Measurements from ENCODE around the gene MINDY3. TPM values are rescaled to one million over a fixed set of nuclear protein-coding genes. Genes with fewer than 3 reads are reported as not detected.
A peak's percentile ranks its signal among the peaks of the same experiment; 100 is the strongest.

Gene MINDY3
- polyA plus RNA-seq, 4 donors: 42.6 to 57.4 (median 46.7) TPM

DNA sequence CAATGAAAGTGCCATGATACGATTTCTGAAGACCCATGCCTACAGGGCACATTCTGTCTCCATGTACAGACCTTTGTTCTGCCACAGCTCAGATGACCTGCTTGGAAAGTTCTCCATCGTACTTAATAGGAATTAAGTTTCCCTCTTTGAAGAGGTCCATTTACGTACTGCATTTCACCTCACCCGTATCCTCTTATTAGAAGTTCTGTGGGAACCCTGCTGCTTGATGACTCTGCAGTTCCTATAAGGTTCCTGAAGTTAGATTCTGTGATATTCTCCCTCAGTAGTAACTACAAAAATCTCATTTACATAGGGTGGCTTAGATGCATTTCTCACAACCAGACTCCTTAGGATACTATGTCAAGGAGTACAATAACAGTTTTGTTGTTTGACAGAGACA is 50.9 kb downstream of the MINDY3 start:
- DNase-seq (ENCODE audit: low read depth in 4 of 4, low spot score in 3 of 4): no peak

DNA sequence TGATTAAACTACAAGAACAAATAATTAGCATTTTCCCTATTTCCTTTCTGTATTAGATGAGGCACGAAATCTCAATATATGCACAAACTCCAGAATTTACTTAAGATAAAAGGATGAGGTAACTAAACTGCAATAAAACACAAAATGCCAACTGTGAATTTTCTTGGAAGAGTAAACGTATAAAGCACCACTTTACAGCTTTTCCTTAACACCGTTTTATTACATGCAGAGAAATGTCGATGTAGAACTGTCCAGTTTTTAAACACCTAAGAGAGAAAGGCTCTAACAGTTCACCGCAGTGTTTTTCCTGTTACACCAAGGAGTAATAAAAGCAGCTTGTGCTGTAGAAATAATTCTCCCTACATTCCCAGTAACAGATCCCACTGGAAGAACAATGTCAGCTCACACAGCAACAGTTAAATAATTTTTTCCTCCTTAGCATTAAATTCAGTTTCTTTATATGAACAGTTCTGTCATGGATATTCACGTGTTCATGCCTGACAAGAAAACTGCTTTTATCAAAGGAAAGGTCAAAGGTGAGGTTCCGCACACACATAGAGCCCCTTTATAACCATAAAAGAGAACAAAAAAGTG is 52.0 kb downstream of the MINDY3 start:
- no peak for DNase-seq (ENCODE audit: low read depth in 4 of 4, low spot score in 3 of 4)

DNA sequence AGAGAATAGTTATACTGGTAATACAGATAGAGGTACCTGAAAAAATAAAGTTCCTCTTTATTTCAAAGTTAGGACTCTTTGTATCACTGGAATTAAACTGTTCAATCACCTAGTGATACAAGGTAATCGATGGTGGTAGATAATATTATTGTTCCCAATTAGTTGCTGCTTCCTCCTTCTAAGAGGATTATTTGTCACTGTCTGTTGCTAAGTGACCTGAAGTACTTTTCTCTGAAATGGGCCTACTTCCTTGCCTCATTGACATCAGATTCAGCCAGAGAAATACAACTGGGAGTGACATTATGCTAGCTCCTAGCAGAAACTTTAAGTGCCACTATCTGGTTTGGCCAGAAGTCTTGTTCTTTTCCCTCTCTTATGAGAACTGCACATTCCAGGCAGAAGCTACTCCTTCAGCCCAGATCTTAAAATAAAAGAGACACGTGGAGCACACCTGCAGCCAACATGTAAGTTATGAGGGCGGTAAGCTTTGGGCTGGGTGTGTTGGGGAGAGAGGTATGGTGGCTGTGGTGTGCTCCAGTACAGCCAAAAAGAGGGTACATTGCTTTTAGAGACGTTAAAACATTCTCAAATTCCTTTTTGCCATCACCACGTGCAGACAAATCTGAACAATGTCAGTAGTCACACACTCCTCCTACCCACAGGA is 54.8 kb downstream of the MINDY3 start:
- no peak for DNase-seq (ENCODE audit: low read depth in 4 of 4, low spot score in 3 of 4)

DNA sequence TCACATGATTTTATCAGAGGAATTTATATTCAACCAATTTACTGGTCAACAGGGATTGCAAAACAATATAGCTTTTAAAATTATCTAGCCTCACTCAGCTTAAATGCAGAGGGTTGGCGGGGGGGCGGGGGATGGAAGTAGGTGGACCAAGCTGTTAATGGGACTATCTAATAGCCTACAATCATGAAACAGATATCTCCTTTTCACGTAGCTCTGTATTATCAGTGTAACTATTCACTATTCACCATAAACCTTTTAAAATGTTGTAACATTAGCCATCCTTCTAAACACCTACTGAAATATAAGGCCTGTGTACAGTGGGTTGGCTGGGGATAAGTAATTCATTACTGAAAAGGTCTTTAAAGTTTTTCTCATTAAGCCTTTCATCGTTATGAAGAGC is 56.2 kb downstream of the MINDY3 start:
- DNase-seq (ENCODE audit: low read depth in 4 of 4, low spot score in 3 of 4): no peak

DNA sequence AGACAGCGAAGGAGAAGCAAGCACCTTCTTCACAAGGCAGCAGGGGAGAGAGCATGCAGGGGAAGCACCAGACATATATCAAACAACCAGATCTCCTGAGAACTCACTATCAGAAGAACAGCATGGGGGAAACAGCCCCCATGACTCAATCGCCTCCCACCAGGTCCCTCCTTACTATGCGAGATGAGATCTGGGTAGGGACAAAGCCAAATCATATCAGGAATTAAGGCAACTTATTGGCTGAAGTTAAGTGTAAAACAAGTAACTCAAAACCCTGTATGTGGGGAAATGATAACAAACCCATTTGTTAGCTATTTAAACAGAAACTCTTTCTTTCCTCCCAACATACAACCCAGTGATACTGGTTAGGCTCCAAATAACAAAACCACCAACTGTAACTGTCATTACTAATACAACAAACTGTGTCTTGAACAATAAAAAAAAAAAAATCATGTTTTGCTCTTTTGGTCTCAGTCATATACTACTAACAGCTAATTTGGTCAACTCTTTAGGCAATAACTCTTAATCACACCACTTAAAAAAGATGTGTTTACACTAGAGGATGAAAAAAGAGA is 57.8 kb downstream of the MINDY3 start:
- no peak for DNase-seq (ENCODE audit: low read depth in 4 of 4, low spot score in 3 of 4)

DNA sequence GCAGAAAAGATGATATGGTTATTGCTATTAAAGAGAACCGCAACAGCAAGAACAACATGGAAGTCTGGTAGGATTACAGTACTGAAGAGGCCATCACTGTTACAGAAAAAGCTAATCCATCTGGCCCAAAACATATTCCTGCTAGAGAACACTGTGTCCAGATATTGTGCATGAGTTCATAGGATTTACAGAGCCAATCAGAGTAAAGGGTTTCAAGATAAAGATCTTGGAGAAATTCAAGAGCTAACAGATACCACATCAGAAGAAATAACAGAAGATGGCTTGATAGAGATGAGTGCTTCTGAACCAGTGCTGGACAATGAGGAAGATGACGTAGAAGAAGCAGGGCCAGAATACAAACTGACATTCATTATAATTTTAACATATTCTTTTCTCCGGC is 58.7 kb downstream of the MINDY3 start:
- no peak for DNase-seq (ENCODE audit: low read depth in 4 of 4, low spot score in 3 of 4)

DNA sequence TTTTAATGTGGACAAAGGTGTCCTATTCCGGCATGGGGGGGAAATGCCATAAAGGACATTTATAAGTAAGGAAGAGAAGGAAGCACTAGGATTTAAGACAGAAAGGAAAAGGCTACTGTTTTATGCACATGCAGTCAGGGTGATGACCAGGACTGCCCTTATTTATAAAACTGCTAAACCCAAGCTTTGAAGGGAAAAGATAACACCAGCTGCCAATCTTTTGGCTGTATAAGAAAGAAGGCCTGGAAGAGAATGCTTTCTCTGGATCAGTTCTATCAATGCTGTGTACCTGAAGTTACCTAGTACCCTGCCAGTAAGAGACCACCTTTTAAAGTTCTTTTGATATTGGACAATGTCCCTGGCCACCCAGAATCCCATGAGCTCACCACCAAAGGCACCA is 59.2 kb downstream of the MINDY3 start:
- DNase-seq (ENCODE audit: low read depth in 4 of 4, low spot score in 3 of 4): no peak

DNA sequence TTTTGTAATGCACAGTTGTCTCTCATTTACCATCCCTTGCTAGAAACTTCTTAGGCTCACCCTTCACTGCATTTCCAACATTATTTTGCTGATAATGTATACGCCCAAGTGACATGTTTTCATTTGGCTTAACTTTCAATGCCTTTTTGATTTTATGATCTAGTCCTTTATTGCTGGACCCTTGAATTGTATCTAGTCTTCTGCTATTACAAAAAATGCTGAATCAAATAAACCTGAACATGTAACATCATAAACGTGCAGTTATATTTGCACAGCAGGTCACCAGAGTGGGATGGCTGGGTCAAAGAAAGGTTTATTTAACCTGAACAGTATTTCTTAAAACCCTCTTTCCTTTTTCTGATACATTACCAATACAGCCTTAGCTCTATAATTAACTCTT is 63.0 kb downstream of the MINDY3 start:
- no peak for DNase-seq (ENCODE audit: low read depth in 4 of 4, low spot score in 3 of 4)

DNA sequence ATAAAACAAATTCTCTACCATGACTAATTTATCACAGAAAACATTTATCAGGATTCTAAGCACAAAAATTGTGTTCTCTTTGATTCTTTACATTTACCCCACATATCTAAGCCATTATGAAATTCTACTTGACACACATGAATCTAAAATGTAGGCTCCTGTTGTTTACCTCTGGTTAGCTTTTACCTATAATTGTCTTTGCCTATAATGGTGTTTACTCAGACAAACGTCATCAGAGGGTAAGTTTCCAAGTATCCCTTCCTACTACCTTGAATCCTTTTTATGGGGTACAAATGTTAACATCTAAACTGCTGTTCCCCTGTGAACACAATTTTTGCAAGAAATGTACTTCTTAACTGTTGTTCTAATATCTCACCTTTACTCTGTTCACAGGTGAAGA is 63.5 kb downstream of the MINDY3 start:
- no peak for DNase-seq (ENCODE audit: low read depth in 4 of 4, low spot score in 3 of 4)

DNA sequence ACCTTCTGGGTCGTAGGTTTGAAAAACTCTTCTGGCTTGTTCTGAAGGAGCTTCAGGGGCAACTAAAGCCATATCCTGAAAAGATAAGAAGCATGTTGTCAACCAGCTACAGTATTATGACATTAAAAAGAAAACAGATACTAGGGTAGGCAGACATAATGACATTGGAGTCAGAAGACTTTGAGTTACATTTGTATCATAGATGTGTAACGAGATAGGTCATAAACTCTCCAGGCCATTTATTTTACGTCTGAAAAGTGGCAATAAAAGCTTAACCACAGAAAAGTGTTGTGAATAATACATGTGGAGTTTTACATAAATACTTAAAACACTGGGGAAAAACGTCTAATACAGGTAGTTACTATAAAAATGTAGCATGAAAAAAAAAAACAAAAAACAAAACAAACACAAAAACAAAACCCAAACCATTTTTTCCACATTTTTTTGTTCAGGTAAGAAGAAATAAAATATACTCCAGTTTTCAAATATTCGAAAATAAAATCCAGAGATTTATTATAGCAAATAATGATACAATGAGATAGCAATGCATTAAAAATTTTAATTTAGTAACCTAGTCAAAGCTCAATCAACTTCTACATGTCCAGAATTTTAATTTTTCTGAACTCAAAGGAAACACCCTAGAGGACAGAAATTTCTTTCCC is 64.1 kb downstream of the MINDY3 start:
- no peak for DNase-seq (ENCODE audit: low read depth in 4 of 4, low spot score in 3 of 4)

DNA sequence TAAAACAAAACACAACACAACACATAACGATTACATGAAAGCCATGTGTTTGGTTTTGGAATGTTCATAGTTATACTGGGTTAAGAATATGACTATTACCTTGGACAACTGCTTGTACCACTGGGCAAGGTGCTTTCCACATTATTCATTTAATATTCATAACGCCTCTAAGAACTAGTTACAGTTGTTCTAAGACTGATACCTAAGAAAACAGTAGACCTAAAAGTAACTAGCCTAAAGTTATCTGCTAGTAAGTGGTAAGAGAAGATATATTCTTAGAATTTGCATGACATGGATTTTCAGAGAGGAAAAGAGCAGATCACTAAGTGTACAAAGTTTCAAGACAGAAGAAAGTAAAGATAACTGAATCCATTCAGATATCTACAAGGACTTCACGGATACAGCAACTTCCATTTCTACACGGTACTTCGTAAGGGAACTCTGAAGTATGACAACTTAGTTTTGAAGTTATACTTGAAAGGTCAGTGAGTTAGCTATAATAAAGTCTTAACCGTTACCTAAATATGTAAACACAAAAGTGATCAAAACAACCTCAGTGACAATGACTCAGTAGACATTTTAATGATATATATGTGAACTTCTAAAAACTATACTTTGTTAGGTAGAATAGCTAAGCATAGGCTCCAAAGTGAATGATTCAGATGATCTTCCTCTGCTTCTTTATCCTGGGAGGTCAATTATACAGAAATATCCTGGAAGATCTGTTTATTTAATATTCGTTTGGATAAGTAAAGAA is 65.1 kb downstream of the MINDY3 start:
- no peak for DNase-seq (ENCODE audit: low read depth in 4 of 4, low spot score in 3 of 4)

DNA sequence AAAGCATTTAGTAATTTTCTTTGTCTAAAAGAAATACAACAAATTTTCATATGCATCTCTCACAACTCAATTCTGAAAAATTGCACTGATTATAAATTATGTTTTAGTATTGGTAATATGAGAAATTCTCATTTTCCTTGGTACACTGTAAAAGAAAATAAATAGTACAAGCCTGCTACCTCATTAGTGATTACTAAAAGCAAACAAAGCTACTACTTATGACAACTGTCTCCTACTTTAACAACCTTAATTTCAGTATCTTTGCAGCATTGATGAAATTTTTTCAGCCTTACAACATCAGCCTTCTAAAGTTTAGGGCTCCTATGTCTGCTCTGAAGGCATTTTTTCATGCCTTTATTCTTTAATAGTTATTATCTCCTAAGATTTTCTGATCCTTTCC is 65.7 kb downstream of the MINDY3 start:
- no peak for DNase-seq (ENCODE audit: low read depth in 4 of 4, low spot score in 3 of 4)

DNA sequence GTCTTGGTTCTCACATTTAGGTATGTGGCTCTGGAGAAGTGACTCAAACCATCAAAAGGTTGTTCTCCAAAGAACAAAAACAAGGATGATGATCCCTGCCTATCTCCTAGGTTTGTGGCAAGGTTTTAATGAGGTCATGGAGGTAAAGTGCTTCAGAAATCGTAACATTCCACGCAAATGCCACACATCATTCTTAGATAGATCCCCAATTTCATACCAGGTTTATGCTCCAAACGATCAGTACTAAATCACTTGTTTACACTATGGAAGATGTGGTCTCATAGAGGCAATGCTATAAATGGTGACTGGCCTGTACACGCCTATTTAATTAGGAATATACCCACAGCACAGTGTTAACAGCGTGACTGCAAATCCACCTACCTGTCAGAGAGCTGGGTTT is 66.6 kb downstream of the MINDY3 start:
- DNase-seq (ENCODE audit: low read depth in 4 of 4, low spot score in 3 of 4): no peak

DNA sequence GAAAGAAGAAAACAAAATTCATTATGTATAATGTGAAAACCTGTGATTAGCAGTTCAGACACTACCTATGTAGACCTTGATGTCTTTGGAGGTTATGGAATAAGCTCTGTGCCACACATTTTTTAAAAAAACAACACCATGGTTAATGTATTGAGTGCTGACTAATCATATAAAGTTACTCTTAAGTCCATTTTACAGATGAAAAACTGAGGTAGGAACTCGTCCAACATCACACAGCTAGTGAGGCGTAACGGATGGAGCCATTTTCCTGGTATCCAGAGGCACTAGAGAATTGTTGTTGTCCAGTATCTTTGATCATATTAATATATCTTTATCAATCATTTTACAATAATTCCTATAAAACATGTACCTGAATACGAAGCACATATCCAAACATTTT is 67.5 kb downstream of the MINDY3 start:
- DNase-seq (ENCODE audit: low read depth in 4 of 4, low spot score in 3 of 4): no peak

DNA sequence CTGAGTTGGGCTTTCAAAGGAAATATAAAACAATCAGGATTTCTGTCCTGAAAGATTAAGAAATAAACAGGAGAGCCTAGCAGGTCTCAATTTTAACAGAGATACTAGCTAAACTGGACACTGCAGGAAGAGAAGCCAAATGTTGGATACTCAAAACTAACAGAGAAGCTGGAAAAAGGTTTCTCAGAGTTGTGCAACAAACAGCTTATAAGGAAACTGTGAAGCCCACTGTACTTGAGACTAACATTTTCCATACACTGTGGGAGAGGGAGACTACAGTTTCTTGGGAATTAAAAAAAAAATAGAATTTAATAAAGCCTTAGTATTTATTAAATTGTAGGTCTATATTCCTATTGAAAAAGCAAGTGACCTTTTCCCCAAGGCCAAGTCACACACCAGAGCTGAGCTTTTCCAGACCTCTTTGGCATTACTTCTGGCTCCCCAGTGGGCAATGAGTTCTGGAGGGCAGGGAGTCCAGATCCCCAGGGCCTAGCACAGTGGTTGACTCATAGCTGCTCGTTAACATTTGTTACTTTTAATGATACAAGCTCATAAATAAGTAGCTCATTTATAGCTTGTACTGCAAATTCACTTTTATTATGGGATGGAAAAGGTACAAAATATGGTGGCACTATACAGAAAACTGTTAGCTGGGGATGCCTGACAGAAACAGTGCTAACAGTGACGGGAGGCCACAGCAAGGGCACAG is 68.3 kb downstream of the MINDY3 start:
- DNase-seq (ENCODE audit: low read depth in 4 of 4, low spot score in 3 of 4): peak in 1 of 4 donors; percentile 5

DNA sequence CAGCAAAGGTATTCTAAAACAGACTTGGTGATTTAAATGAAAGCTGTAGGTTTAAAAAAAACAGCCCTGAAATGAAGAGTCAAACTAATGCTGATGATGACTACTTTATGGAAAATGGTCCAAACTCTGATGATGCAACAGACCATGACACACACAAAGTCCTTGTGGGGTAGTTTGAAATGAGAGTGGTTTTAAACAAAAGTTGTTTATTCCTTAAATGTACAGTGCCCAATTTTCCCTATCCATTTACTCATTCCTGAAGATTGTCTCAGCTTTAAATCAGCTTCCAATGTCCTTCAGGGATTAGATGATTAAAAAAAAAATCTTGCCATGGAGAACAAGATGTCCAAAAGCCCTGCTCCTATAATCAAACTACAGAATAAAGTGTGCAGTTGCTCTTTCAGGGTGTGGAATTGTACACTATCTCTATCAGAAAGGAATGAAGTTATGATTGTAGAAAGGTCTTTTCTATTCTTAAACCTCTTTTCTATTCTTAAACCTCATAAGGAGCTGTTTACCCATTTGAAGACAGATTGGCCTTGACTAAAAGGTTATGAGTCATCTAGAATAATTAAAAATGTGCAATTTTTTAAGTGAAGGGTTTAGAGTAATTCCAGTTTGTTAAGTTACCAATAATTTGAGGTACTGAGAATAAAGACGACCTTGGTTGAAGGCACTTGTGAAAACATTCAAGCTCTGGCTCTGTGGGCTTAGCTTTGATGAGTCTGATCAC is 70.3 kb downstream of the MINDY3 start:
- no peak for DNase-seq (ENCODE audit: low read depth in 4 of 4, low spot score in 3 of 4)

DNA sequence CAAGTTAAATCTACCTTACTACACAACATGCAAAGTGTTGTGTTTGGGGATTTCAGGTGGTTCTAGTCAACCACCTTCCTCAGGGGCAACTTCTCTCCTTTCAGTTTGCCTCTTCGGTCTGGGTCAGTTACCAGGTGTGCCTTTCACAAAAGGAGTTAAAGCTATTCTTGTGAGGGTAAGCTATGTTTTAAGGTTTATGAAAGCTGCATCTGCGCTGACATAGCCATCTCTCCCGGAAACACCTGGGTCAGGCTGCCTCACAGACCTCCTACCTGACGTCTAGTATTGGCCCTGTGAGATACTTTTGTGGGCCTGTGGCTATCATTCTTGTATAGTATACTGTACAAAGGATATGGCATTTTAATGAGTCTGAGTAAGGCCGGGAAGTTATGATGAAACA is 72.9 kb downstream of the MINDY3 start:
- no peak for DNase-seq (ENCODE audit: low read depth in 4 of 4, low spot score in 3 of 4)

DNA sequence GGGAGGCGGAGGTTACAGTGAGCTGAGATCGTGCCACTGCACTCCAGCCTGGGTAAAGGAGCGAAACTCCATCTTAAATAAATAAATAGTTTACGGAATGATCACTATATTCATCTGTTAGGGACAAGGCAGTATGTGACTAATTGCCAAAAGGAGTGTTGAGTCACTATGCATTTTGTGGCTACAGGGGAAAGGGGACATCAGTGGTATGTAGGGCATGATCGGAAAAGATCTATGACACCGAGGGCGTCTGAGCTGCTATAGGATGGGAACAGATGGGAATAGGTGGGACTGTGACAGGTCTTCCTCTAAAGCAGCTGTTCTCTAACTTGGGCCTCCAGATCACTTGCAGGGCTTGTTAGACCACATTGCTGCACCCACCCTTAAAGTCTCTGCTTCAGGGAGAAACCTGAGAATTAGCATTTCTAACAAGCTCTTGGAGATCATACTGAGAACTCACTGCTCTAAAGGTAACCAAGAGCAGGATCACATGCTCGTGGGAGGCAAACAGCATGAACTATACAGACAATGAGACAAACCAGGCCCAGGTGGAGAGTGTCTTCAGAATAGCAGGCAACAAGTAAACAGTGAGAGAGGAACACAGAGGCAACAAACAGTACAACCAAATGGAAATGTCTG is 75.5 kb downstream of the MINDY3 start:
- no peak for DNase-seq (ENCODE audit: low read depth in 4 of 4, low spot score in 3 of 4)

DNA sequence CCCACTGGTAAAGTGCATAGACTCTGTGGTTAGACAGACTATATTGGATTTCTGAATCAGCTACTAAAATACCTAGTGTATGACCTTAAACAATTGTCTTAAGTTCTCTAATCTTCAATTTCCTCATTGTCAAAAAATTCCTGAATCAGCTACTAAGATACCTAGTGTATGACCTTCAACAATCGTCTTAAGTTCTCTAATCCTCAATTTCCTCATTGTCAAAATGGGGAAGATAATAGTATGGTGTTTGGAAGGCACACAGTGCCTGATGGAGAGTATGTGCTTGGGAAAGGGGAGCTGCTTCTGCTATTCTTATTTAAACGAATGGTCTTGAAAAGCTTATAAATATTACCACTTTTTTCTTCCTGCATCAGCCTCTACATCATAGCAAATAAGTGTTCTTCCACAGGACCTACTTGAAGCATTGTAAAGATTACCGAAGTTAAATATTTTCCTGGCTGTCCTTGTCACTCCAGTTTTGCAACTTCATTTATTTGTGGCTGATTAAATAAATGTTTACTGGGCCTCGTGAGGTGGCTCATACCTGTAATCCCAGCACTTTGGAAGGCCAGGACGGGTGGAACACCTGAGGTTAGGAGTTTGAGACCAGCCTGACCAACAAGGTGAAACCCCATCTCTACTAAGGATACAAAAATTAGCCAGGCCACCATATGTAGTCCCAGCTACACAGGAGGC is 76.2 kb downstream of the MINDY3 start:
- DNase-seq (ENCODE audit: low read depth in 4 of 4, low spot score in 3 of 4): no peak
